CD4-positive, alpha-beta T cell treated with Interleukin-15 for 1 hour (primary cell): Measurements from ENCODE around the gene ASPDH.
A peak's percentile ranks its signal among the peaks of the same experiment; 100 is the strongest.

Experiments
- DNase-seq: peaks from one replicate; pipeline ENCODE4 v3.0.0-alpha.2; 2020

Gene ASPDH

DNA sequence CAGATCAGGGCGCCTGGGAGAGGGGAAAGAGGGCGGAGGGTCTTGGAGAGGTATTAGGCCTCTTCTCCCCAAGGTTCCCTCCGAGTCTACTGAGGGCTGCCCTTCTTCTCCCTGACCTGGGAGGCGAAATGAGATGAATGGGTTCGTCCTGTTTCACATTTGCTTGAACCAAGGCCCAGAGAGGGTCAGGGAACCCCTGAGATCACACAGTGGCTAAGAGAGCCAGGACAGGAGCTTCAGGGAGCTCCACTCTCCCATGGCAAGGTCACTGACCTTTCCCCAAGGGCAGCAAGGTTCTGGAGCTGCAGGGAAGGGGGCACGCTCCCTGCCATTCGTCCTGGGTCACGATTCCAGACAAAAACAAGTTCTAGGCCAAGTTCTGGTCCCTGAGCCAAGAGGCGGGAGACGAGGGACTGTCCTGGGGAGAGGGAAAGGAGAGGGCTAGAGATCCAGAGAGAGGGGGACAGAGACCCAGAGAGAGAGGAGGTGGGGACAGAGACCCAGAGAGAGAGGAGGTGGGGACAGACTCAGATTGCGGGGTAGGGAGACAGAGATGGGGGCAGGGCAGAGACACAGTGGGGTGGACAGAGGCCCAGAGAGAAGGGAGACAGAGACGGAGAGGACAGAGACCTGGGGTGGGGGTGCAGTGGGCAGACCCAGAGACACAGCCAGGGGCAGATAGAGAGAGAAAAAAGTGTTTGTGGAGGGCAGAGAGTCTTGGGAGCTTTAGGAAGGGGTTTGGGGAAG is 541 bp downstream of the ASPDH start:
- DNase-seq, result no peak

GRCh38 chr19:50512112-50512998 is 1.4 kb downstream of the ASPDH start:
- DNase-seq, result no peak

DNA sequence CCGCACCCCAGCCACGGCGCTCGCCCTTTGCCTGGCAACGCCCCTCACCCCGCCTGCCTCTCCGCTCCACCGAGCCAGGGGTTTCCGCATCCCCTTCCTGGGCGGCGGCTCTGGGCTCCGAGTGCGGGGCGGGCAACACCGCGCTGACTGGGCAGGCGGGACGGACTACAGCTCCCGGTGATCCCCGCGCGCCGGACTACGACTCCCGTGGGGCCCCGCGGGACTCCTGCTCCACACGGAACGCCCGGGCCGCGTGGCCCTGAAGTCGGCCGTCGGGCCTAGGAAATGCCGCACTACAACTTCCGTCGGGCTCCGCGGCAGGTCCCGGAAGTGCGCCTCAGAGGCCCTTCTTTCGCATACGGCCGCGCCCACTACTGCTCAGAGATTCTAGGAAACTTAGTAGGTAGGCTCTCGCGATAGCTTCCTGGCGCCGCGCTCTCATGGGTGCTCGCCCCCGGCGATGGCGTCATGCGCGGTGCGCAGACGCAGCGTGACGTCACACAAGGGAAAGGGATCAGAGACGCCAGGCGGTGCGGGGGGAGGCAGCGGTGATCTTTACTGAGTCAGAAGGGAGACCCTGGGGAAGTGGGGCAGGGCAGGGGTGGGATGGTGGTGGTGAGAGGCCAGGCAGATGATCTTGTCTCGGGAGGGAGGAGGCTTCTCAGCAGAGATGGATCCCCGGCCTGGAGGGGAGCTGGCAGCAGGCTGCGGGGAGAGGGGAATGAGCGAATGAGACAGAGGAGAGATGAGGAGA is 2.5 kb downstream of the ASPDH start, which contains the start of gene JOSD2:
TSS of gene JOSD2 (minus strand) at position 123 of the 754 bp plus-strand sequence. CDS start 760 bp downstream, outside the sequence.
- peak; percentile 99 for DNase-seq

DNA sequence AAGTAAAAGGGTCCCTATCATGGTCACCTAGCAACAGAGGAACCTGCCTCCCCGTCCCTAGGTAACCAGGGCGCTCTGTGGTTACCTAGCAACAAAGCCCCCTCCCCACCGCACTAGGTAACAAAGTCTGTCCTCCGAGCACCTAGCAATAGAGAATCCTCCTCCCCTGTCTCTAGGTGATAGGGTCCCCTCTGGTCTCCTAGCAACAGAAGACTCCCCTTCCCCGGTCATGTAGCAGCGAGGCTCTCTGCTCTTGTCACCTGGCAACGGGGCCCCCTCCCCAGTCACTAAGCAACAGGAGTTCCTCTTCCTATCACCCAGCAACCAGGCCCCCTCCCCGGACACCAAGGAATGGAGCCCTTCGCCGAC is 3.0 kb downstream of the ASPDH start:
- DNase-seq, result no peak

GRCh38 chr19:50510121-50510670 is 3.5 kb downstream of the ASPDH start:
- no peak for DNase-seq

GRCh38 chr19:50509366-50509765 is 4.3 kb downstream of the ASPDH start:
- DNase-seq, result no peak

DNA sequence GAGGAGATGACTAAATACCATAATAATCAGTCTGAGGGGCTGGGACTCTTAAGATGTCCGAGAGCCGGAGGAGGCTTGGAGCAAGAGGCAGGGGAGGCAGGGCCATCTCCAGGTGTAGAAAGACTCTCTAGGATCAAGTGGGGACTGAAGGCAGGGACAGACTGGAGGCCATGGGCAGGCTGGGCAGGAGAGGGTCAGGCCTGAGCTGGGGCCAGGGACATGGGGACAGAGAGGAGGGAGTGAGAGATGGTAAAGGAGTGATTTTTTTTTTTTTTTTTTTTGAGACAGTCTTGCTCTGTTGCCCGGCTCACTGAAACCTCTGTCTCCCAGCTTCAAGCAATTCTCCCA is 4.9 kb downstream of the ASPDH start:
- DNase-seq, result no peak

DNA sequence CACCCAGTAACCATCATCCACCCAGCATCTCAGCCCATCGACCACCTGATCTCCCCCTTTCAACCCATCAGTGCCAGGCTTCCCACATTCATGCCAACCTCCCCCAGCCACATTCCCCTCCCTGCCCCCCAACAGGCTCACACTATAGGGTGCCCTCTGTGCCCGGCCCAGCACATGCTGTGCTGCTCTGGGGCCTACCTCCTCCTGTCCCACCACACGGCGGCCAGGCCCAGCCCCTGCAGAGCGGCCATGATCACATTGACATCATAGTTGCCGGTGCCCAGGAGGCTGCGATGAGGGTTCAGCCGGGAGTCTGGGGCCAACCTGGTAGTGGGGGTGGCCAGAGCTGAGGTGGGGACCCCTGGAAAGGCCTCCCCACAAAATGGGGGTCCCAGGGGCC is 6.3 kb downstream of the ASPDH start:
- DNase-seq, result no peak

DNA sequence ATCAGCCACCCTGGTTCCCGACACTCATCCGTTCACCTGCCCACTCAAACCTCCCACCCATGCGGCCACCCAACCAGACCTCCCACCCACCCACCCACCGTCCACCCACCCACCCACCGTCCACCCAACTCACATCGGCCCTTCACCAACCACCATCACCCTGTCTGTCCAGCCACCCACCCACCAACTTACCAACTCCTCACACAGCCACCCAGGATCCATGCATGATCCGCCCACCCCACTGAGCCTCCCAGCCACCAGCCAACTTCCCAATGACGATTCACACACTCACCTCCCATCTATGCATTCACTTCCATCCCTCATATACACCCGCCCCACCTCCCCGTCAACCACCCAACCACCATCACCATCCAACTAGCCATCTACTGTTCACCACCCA is 7.0 kb downstream of the ASPDH start:
- no peak for DNase-seq

DNA sequence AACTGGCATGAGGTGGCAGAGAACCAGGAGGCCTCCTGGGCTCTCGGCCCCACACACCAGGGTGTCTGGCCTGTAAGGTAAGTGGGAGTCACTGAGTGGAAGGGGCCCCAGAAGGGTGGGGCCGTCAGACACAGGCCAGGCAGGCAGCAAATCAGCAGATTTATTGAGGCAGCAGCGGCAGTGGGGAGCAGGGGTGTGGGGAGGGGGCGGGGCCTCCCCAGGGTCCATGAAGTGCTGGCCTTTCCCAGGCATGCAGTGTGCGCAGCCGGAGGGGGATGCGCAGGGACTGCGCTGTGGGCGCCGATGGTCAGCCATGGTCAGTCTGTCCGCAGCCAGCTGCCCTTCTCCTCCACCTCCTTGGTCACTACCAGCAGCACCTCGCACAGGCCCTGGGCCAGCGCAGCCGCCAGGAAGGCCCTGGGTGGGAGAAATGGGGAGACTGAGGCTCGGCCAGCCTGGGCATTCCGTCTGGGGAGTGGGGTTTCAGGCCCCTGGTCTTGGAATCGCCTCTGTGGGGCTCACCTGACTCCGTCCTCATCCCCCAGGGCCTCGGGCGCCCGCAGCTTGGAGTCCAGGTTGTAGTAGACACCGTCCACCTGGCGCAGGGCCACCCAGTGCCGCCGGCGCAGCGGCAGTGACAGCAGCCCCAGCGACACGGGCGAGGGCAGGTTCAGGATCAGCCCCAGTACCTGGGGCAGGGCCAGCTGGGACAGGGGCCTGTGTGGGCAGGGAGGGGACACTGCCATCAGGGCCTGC is 7.7 kb downstream of the ASPDH start:
- no peak for DNase-seq

DNA sequence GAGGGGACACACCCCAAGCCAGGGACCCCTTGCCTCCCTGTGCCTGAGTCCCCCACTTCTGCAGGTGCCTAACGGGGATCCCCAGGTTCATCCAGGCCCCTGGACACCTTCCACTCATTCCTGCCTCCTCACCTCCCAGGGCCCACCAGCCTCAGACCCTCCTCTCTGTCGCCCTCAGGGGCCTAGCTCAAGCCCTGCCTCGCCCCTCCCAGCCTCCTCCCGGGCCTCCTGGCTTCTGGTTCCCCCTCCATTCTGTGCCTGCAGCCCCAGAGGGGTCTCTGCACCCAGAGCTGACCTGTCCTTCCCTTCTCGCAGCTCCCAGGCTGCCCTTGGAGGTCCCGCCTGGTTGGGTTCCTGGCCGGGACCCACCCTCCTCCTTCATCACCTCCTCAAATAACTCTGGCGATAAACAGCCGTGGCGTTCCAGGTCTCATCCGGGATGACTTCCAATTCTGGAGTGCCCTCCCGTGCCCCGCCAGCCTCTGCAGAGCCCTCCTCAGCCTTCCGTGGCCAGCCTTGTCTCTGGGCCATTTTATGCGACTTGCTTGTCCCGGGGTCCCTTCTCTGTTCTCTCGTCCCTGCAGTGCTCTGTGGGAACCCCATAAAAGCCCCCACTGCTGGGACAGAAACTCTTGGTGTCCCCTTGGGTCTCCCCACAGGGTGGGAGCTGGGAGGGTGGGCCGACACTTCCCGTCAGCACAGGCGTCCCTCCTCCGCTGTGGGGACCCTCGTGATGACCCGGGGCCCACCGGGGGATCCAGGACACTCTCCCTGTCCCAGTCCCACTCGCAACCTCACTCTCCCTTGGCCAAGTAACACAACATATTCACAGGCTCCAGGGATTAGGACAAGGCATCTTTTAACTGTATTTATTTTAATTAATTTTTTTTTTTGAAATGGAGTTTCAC is 11.9 kb downstream of the ASPDH start:
- no peak for DNase-seq

DNA sequence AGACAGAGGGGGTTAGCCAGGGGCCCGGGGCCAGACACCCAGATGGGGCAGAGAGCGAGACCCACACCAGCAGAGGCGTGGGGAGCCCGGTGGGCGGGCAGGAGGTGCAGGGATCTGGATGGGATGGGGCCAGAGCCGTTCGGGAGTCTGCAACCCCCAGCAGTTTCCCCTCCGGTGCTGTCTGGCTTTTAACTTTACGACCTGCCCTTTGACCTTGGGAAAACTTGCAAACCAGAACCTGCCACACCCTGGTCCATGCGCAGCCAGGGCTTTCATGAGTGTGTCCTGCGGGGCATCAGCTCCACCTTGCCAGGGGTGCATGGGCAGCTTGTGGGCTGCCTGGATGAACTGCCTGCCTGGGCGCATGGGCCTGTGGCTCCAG is 12.5 kb downstream of the ASPDH start:
- DNase-seq, result no peak

GRCh38 chr19:50500753-50501151 is 13.0 kb downstream of the ASPDH start:
- DNase-seq, result no peak

DNA sequence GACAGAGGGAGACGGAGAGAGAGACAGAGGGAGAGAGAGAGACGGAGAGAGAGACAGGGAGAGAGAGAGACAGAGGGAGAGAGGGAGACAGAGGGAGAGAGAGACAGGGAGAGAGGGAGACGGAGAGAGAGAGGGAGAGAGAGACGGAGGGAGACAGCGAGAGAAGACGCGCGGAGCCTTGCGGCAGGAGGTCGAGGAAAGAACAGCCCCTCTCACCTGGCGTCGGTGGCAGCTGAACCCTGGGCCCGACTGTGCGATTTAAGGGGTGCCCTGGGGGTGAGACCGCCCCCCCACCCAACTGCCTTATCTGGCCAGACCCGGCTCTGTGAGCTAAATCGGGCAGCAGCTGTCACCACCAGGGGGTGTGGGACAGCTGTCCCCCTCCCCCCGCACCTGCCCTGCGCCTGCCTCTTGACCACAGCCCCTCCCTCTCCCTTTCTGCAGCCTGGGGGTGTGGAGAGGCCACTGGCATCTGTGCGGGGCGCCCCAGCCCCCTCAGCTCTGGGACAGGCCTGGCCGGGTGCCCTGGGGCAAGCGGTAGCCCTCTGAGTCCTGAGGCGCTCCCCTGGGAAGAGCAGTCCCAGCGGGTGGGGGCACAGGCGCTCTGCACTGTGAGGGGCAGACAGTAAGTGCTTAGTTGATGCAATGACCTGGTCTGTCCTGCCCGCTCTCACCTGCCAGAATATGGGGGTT is 13.5 kb downstream of the ASPDH start:
- DNase-seq, result no peak

DNA sequence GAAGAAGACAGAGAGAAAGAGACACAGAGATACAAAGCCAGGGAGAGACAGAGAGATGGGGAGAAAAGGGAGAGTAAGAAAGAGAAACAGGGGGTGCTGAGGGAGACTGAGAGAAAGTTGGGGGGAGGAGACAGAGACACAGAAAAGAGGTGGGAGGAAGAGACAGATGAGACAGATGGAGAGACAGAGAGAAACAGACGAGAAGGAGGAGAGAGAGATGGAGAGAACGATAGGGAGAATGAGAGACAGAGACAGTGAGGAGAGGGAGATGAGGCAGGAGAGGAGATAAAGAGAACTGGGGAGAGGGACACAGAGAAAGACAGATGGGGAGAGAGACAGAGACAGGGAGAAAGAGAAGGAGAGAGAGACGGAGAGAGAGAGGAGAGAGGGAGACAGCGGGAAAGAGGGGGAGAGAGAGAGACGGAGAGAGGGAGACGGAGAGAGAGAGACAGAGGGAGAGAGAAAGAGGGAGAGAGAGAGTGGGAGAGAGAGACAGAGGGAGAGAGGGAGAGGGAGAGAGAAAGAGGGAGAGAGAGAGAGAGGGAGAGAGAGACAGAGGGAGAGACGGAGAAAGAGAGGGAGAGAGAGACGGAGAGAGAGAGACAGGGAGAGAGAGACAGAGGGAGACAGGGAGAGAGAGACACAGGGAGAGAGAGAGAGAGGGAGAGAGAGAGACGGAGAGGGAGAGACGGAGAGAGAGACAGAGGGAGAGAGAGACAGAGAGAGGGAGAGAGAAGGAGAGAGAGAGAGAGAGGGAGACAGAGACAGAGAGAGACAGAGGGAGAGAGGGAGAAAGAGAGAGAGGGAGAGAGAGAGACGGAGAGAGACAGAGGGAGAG is 15.3 kb downstream of the ASPDH start:
- no peak for DNase-seq

DNA sequence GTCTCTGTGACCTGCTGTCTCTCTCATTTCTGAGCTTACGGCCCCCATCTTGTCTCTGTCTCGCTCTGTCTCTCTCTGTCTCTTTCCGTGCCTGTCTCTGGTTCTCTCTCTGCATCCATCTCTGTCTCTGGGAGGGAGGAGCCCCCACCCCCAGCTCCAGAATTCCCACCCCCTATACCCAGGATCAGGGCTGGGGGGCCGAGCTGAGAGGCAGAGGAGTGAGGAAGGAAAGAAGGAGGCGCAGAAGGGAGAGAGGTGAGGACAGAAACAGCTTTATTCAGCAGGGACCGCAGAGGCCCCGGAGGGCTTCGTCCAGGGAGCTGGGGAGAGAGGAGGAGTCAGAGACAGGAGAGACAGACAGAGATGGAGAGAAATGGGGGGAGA is 16.7 kb downstream of the ASPDH start:
- no peak for DNase-seq

DNA sequence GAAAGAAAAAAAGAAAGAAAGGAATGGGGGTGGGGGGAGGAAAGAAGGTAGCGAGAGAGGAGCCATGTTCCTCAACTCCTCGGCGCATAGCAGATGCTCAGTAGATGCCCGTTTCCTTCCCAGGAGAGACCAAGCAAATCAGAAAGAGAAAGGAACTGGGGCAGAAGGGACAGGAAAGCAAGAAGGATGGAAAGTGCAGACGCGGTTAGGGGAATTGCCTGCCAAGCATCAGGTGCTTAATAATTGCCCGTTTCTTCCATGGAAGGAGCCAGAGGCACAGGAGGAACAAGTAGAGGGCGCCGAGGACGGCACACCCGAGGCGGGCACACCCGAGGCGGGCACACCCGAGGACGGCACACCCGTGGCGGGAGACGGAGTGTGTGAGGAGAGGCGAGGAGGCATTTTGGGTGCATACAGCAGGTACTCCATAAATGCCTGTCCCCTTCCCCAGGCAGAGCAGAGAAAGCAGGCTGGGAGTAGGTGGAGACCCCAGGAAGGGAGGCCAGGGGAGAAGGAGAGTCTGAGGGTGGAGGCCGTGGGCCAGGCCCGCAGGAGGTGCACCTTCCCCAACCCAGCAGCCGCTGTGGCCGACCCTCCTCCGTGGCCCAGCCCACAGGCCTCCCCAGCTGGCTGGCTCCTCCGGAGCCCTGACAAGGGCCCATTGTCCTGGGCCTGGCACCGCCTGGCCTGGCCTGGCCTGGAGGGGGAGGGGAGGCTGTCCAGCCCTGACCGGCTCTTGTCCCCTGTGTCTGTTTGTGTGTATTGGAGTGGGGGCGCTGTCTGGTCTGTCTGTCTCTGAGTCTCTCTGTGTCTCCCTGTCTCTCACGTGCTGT is 17.3 kb downstream of the ASPDH start:
- no peak for DNase-seq

GRCh38 chr19:50495020-50495531 is 18.6 kb downstream of the ASPDH start:
- DNase-seq, result no peak
